CD4-positive, alpha-beta T cell treated with Interleukin-4 for 1 hour (primary cell): ENCODE results near the gene OR10A3.

ENCODE experiments used
- DNase-seq, 2 donors: peaks; one replicate each; pipeline ENCODE4 v3.0.0-alpha.2; 2020 to 2022

The OR10A3 gene

GRCh38 chr11:7890417-7891172 lies 50.9 kb downstream of the OR10A3 start:
- DNase-seq = no peak

GRCh38 chr11:7889985-7890384 lies 51.5 kb downstream of the OR10A3 start:
- no peak for DNase-seq
